Jurkat, Clone E6-1 (cell line): ENCODE measurements around the gene ZNF507.
"Not testable (repeated sequence)": the region's sequence is repeated elsewhere in the genome, so short reads cannot be mapped to it uniquely, and the experiment has no call there.

Experiments
- DNase-seq: peaks from one replicate; pipeline ENCODE4 v3.0.0-alpha.2; 2011; ENCODE audit warnings: low read depth, low spot score
- H3K4me3 ChIP-seq: 2 replicates; pipeline ENCODE4 v1.5.1; 2011; ENCODE audit warnings: mild to moderate bottlenecking, low read length, control low read depth, moderate library complexity

ZNF507 gene

GRCh38 chr19:32404213-32404932 lies 59.0 kb downstream of the ZNF507 start:
- DNase-seq, result no peak

GRCh38 chr19:32404933-32405430 lies 59.6 kb downstream of the ZNF507 start:
- H3K4me3 ChIP-seq, result peak overlapping the region; percentile 82
- no peak for DNase-seq

More at GRCh38 chr19:32404213-32404932, 59.0 kb downstream of the ZNF507 start:
- H3K4me3 ChIP-seq, result peak overlapping the region; percentile 82

GRCh38 chr19:32405431-32406160 lies 60.2 kb downstream of the ZNF507 start, which contains the start of gene DPY19L3:
Gene DPY19L3 (plus strand): TSS chr19:32405770. CDS start chr19:32408254, 2,484 bp downstream.
- H3K4me3 ChIP-seq, result peak within 1 kb of the TSS; percentile 82
- peak; percentile 80 for DNase-seq

GRCh38 chr19:32406161-32407003 lies 61.0 kb downstream of the ZNF507 start:
- H3K4me3 ChIP-seq, result peak overlapping the region; percentile 82
- no peak for DNase-seq

- no peak overlapping the region for H3K4me3 ChIP-seq
- no peak for DNase-seq
Measured at GRCh38 chr19:32407004-32407992, 61.9 kb downstream of the ZNF507 start.

GRCh38 chr19:32415246-32415645 lies 69.8 kb downstream of the ZNF507 start:
- no peak for DNase-seq
- no peak overlapping the region for H3K4me3 ChIP-seq

GRCh38 chr19:32415669-32416068 lies 70.3 kb downstream of the ZNF507 start:
- no peak for DNase-seq
- no peak overlapping the region for H3K4me3 ChIP-seq

- DNase-seq, result no peak
- no peak overlapping the region for H3K4me3 ChIP-seq
Measured at GRCh38 chr19:32416749-32417456, 71.5 kb downstream of the ZNF507 start.

GRCh38 chr19:32418155-32418554 lies 72.7 kb downstream of the ZNF507 start:
- H3K4me3 ChIP-seq, result no peak overlapping the region
- no peak for DNase-seq

- no peak overlapping the region for H3K4me3 ChIP-seq
- no peak for DNase-seq
Measured at GRCh38 chr19:32421589-32422361, 76.4 kb downstream of the ZNF507 start.

GRCh38 chr19:32422435-32422834 lies 77.0 kb downstream of the ZNF507 start:
- H3K4me3 ChIP-seq, result no peak overlapping the region
- no peak for DNase-seq

GRCh38 chr19:32423944-32424343 lies 78.5 kb downstream of the ZNF507 start:
- not testable (repeated sequence) for DNase-seq, H3K4me3 ChIP-seq

GRCh38 chr19:32427536-32427935 lies 82.1 kb downstream of the ZNF507 start:
- no peak overlapping the region for H3K4me3 ChIP-seq
- DNase-seq, result no peak

GRCh38 chr19:32436692-32437091 lies 91.3 kb downstream of the ZNF507 start:
- DNase-seq, result no peak
- no peak overlapping the region for H3K4me3 ChIP-seq

GRCh38 chr19:32437096-32437495 lies 91.7 kb downstream of the ZNF507 start:
- no peak overlapping the region for H3K4me3 ChIP-seq
- DNase-seq, result no peak
